GM12864 (cell line): ENCODE data around the gene CDS2.

Source experiments
- DNase-seq: peaks from one replicate; pipeline ENCODE4 v3.0.0-alpha.2; 2011; ENCODE audit warnings: low read depth
- H3K4me3 ChIP-seq: 2 replicates; pipeline ENCODE4 v1.5.1; 2011; ENCODE audit warnings: mild to moderate bottlenecking, low read depth, low read length, control low read depth
- CTCF ChIP-seq: IDR thresholded peaks from 2 replicates; pipeline ENCODE4 v1.5.1; 2011; ENCODE audit warnings: low read depth, mild to moderate bottlenecking, moderate library complexity, low read length, control low read depth, inconsistent platforms; ENCODE audit errors: missing control alignments

Gene CDS2

GRCh38 chr20:5207138-5207537 lies 80.3 kb downstream of the CDS2 start:
- H3K4me3 ChIP-seq, result no peak overlapping the region
- TF ChIP-seq CTCF, result no peak
- DNase-seq, result no peak

- no peak for TF ChIP-seq CTCF
- H3K4me3 ChIP-seq, result no peak overlapping the region
- no peak for DNase-seq
These were observed 85.3 kb downstream of the CDS2 start for GRCh38 chr20:5211803-5212714.

- no peak for DNase-seq
- TF ChIP-seq CTCF, result no peak
- no peak overlapping the region for H3K4me3 ChIP-seq
These were observed 86.2 kb downstream of the CDS2 start for GRCh38 chr20:5212907-5213487.

GRCh38 chr20:5214826-5215225 lies 88.0 kb downstream of the CDS2 start:
- DNase-seq, result no peak
- TF ChIP-seq CTCF, result peak; percentile 6
- no peak overlapping the region for H3K4me3 ChIP-seq

GRCh38 chr20:5215672-5216304 lies 89.0 kb downstream of the CDS2 start:
- TF ChIP-seq CTCF, result no peak
- no peak overlapping the region for H3K4me3 ChIP-seq
- no peak for DNase-seq

- no peak for TF ChIP-seq CTCF
- no peak for DNase-seq
- no peak overlapping the region for H3K4me3 ChIP-seq
These were observed 89.9 kb downstream of the CDS2 start for GRCh38 chr20:5216663-5217062.
